GM12878 (cell line): ENCODE results near the gene PAEP. TPM values are rescaled to one million over a fixed set of nuclear protein-coding genes. Genes with fewer than 3 reads are reported as not detected.

Source experiments
- ATAC-seq: fragments of 200-7000 bp; cut with Tn5 transposase; 3 replicates; pipeline ENCODE4 v1.9.1; 2020; ENCODE audit warnings: mild to moderate bottlenecking, moderate library complexity
- BruUV-seq: library from RNA; stranded (reverse); fragments of 400-500 nt; replicated peaks from 2 replicates; lab custom pipeline; 2021; lab: Mats Ljungman, UMichigan
- CTCF ChIA-PET: fragments of 300-600 bp; sonication (Branson Sonifier 250); formaldehyde crosslinking; extraction: SDS; loops from one replicate; lab custom pipeline; 2021; ENCODE audit warnings: inconsistent platforms; lab: Yijun Ruan, JAX
- POLR2A ChIA-PET: fragments of 350-600 bp; formaldehyde crosslinking; extraction: SDS; loops from one replicate; lab custom pipeline; 2021; ENCODE audit warnings: inconsistent platforms; lab: Charles Lee
- RAD21 ChIA-PET: fragments of 300-600 bp; sonication (Branson Sonifier 250); formaldehyde crosslinking; loops from one replicate; lab custom pipeline; 2023; ENCODE audit warnings: antibody characterized with exemption; ENCODE audit not compliant: unreplicated experiment; lab: Charles Lee
- SMC1A ChIA-PET: fragments of 300-600 bp; sonication (Branson Sonifier 250); formaldehyde crosslinking; loops from one replicate; lab custom pipeline; 2023; ENCODE audit not compliant: unreplicated experiment, uncharacterized antibody; lab: Charles Lee
- DNase-seq: peaks from one replicate; pipeline ENCODE4 v3.0.0-alpha.2; 2011; ENCODE audit warnings: low read depth, low spot score
- FAIRE-seq: peaks from 3 replicates; lab custom pipeline; 2011; peaks lifted over from hg19 to GRCh38; lab: Jason Lieb, UNC
- H2AFZ ChIP-seq: 2 replicates; pipeline ENCODE4 v1.6.0; 2011; ENCODE audit warnings: low read depth, low read length, control low read depth; ENCODE audit not compliant: control insufficient read depth
- H3K27ac ChIP-seq: 2 replicates; pipeline ENCODE4 v1.5.1; 2011; ENCODE audit warnings: control low read depth; ENCODE audit not compliant: control insufficient read depth, insufficient read depth
- H3K27me3 ChIP-seq, 2 experiments: replicated peaks in 1 of 2; 2 replicates each; pipeline versions ENCODE4 v1.6.0 to v1.6.1; 2011; ENCODE audit warnings: low read length in 1 of 2; ENCODE audit not compliant: control insufficient read depth in 2 of 2, insufficient read depth in 2 of 2
- H3K36me3 ChIP-seq, 2 experiments: 2 replicates each; pipeline ENCODE4 v1.5.1; 2011; ENCODE audit warnings: low read length in 1 of 2; ENCODE audit not compliant: control insufficient read depth in 2 of 2, insufficient read depth in 2 of 2
- H3K4me1 ChIP-seq: 2 replicates; pipeline ENCODE4 v1.6.1; 2011; ENCODE audit warnings: mild to moderate bottlenecking, low read length, moderate library complexity, mixed read lengths; ENCODE audit not compliant: control insufficient read depth, insufficient read depth
- H3K4me2 ChIP-seq: 2 replicates; pipeline ENCODE4 v1.6.0; 2011; ENCODE audit warnings: control low read depth; ENCODE audit not compliant: control insufficient read depth, insufficient read depth
- H3K4me3 ChIP-seq: fragments of 200-600 bp; sonication (generic); 2 replicates; pipeline ENCODE4 v1.5.1; 2016
- H3K79me2 ChIP-seq: 2 replicates; pipeline ENCODE4 v1.6.0; 2011; ENCODE audit warnings: low read length; ENCODE audit not compliant: control insufficient read depth, insufficient read depth
- H3K9ac ChIP-seq: 2 replicates; pipeline ENCODE4 v1.8.0; 2011; ENCODE audit warnings: low read length, control low read depth, mixed read lengths; ENCODE audit not compliant: control insufficient read depth, insufficient read depth
- H3K9me3 ChIP-seq: replicated peaks from 3 replicates; pipeline ENCODE4 v1.5.1; 2011; ENCODE audit warnings: mild to moderate bottlenecking, low read length; ENCODE audit not compliant: control insufficient read depth, insufficient read depth
- H4K20me1 ChIP-seq: 2 replicates; pipeline ENCODE4 v1.6.0; 2011; ENCODE audit not compliant: control insufficient read depth, insufficient read depth
- BACH1 ChIP-seq: fragments of 450-650 bp; IDR thresholded peaks from 2 replicates; pipeline ENCODE4 v1.6.1; 2017; ENCODE audit warnings: mild to moderate bottlenecking, borderline replicate concordance
- CTCF ChIP-seq, 3 experiments: IDR thresholded peaks in 2 of 3; conservative IDR thresholded peaks in 1 of 3; 2 replicates each; pipeline ENCODE4 v1.5.1; 2011; ENCODE audit warnings: low read depth in 3 of 3, low read length in 3 of 3, mild to moderate bottlenecking in 3 of 3, control low read depth in 2 of 3, moderate library complexity in 2 of 3, inconsistent platforms in 1 of 3, mixed read lengths in 1 of 3; ENCODE audit not compliant: control insufficient read depth in 2 of 3, insufficient read depth in 1 of 3; ENCODE audit errors: extremely low read depth in 1 of 3
- EP300 ChIP-seq, 2 experiments: fragments of 150-350 bp in 1 of 2; IDR thresholded peaks; 2 replicates each; pipeline ENCODE4 v1.6.1; 2011 to 2012; ENCODE audit warnings: low read depth in 2 of 2, low read length in 2 of 2, borderline replicate concordance in 1 of 2, improper control_type of control experiment in 1 of 2, inconsistent platforms in 1 of 2; ENCODE audit not compliant: control insufficient read depth in 1 of 2
- IRF3 ChIP-seq: fragments of 450-650 bp; IDR thresholded peaks from 2 replicates; pipeline ENCODE4 v1.6.1; 2014; ENCODE audit warnings: mild to moderate bottlenecking
- IRF4 ChIP-seq: IDR thresholded peaks from 2 replicates; pipeline ENCODE4 v1.6.1; 2011; ENCODE audit warnings: low read depth, low read length
- KDM1A ChIP-seq: fragments of 200-600 bp; sonication (generic); IDR thresholded peaks from 2 replicates; pipeline ENCODE4 v1.6.1; 2016; ENCODE audit warnings: borderline replicate concordance
- MEF2A ChIP-seq: IDR thresholded peaks from 2 replicates; pipeline ENCODE4 v1.6.1; 2011; ENCODE audit warnings: low read depth, mild to moderate bottlenecking, low read length, moderate library complexity; ENCODE audit not compliant: insufficient read depth
- POLR2A ChIP-seq: IDR thresholded peaks from 2 replicates; pipeline ENCODE4 v1.6.1; 2011; ENCODE audit warnings: low read depth, mild to moderate bottlenecking, low read length
- PRDM15 ChIP-seq: fragments of 450-650 bp; formaldehyde crosslinking; IDR thresholded peaks from 2 replicates; pipeline ENCODE4 v1.4.0; 2020; ENCODE audit warnings: mild to moderate bottlenecking, moderate library complexity
- RAD51 ChIP-seq: fragments of 450-650 bp; IDR thresholded peaks from 2 replicates; pipeline ENCODE4 v1.6.1; 2016; ENCODE audit warnings: moderate library complexity, mild to moderate bottlenecking, inconsistent platforms
- RB1 ChIP-seq: fragments of 450-650 bp; formaldehyde crosslinking; IDR thresholded peaks from 2 replicates; pipeline ENCODE4 v1.6.1; 2017; ENCODE audit warnings: mild to moderate bottlenecking, borderline replicate concordance
- SMARCA5 ChIP-seq: fragments of 450-650 bp; IDR thresholded peaks from 2 replicates; pipeline ENCODE4 v1.6.1; 2017; ENCODE audit warnings: mild to moderate bottlenecking
- SREBF1 ChIP-seq: IDR thresholded peaks from 2 replicates; pipeline ENCODE4 v1.6.1; 2012; ENCODE audit warnings: mild to moderate bottlenecking, low read length
- TARDBP ChIP-seq: IDR thresholded peaks from 2 replicates; pipeline ENCODE4 v1.6.1; 2016; ENCODE audit warnings: borderline replicate concordance
- TCF7 ChIP-seq: IDR thresholded peaks from 2 replicates; pipeline ENCODE4 v1.6.1; 2014; ENCODE audit warnings: antibody characterized with exemption, borderline replicate concordance
- WRNIP1 ChIP-seq: IDR thresholded peaks from 2 replicates; pipeline ENCODE4 v1.6.1; 2011; ENCODE audit warnings: low read depth, low read length, improper control_type of control experiment, borderline replicate concordance
- YBX1 ChIP-seq: fragments of 450-650 bp; IDR thresholded peaks from 2 replicates; pipeline ENCODE4 v1.6.1; 2016; ENCODE audit warnings: antibody characterized with exemption
- ZNF207 ChIP-seq: fragments of 450-650 bp; IDR thresholded peaks from 2 replicates; pipeline ENCODE4 v1.6.1; 2014; ENCODE audit warnings: antibody characterized with exemption, mild to moderate bottlenecking, borderline replicate concordance
- WGBS: methylation state at CpG from one replicate; pipeline ENCODE4 v1.1.6; 2016; ENCODE audit warnings: low lambda C conversion rate; ENCODE audit not compliant: insufficient replicate concordance, insufficient coverage; ENCODE audit errors: missing lambda C conversion rate; 5-methylcytosine and 5-hydroxymethylcytosine counted together
- in situ Hi-C: fragments of 300-500 bp; cut with MboI; formaldehyde crosslinking; loops from 9 replicates; pipeline ENCODE4 v1.14.3; 2018; ENCODE audit warnings: mixed read lengths
- intact Hi-C: fragments of 100-400 bp; cut with micrococcal nuclease; formaldehyde crosslinking; loops from one replicate; pipeline ENCODE4 v1.14.2; 2022; ENCODE audit not compliant: unreplicated experiment
- polyA plus RNA-seq, 11 experiments: library from polyadenylated mRNA; depleted of rRNA in 4 of 11; unstranded in 6 of 11; stranded (reverse) in 5 of 11; fragments of >200 nt; fragmentation: Nextera tagmentation in 4 of 11; fragmentation: Illumina TruSeq in 1 of 11; extraction: Ambion mirVana in 4 of 11; extraction: Trizol in 1 of 11; gene quantifications; 1 replicate in 1 of 11; 2 replicates in 10 of 11; pipeline versions ENCODE4 v1.2.1 to v1.2.3, GENCODE V29; 2011 to 2016; ENCODE audit warnings: inconsistent platforms in 2 of 11, missing spikeins in 2 of 11, low read depth in 1 of 11
- total RNA-seq, 4 experiments: library from RNA; depleted of rRNA in 3 of 4; stranded (reverse); fragments of >200 nt in 3 of 4; fragmentation: Illumina TruSeq in 1 of 4; extraction: Trizol in 1 of 4; gene quantifications; 2 replicates each; pipeline versions ENCODE4 v1.2.1 to v1.2.3, GENCODE V29; 2013 to 2021

Gene PAEP
- total and polyA plus RNA-seq, 10 of the 15 experiments (the other 5 are each of a cell fraction or from before 2014, with no cell fraction given): not detected

- ChIA-PET RAD21 (no interaction called here), SMC1A (no interaction called here), CTCF (no interaction called here), POLR2A (no interaction called here)
- no peak for ATAC-seq
- intact Hi-C loops: no loop called here
- Histone ChIP-seq H3K4me1 (no peaks in the 10 kb centered on the region), H3K9ac (no peak overlapping the region), H3K4me3 (no peak overlapping the region), H3K79me2 (no peaks in the 10 kb centered on the region), H3K4me2 (no peak overlapping the region), H2AFZ (no peak overlapping the region), H4K20me1 (no peaks in the 10 kb centered on the region), H3K9me3 (no peaks in the 10 kb centered on the region), H3K27me3 (peaks cover 0 to 1% of the 10 kb centered on the region in 2 experiments; a peak in 1 of 4 replicates), H3K36me3 (no peaks in the 10 kb centered on the region), H3K27ac (no peak overlapping the region)
- 26% methylated on average over 6 of the region's 11 CpGs for WGBS
- no TSS peak for BruUV-seq
- no peak for FAIRE-seq
- TF ChIP-seq PRDM15 (no peak), ZNF207 (no peak), MEF2A (no peak), WRNIP1 (no peak), IRF4 (no peak), POLR2A (no peak), TARDBP (no peak), EP300 (IDR thresholded peaks at IDR 0.05; ENCODE audit: borderline replicate concordance in 1 of 2, control insufficient read depth in 1 of 2, low read depth in 2 of 2, low read length in 2 of 2) (no peak), CTCF (IDR thresholded peaks at IDR 0.05 in 2 of 3, conservative IDR thresholded peaks at IDR 0.05 in 1 of 3; ENCODE audit: control insufficient read depth in 2 of 3, extremely low read depth in 1 of 3, insufficient read depth in 1 of 3, low read depth in 3 of 3, low read length in 3 of 3) (no peak), SMARCA5 (no peak), SREBF1 (no peak), RB1 (no peak), KDM1A (no peak), RAD51 (no peak), TCF7 (no peak), IRF3 (no peak), YBX1 (no peak), BACH1 (no peak)
- TF ChIP-seq, all 136 proteins: peak for 0
- no peak for DNase-seq
- in situ Hi-C loops: no loop called here
Observed at GRCh38 chr9:135526089-135526729, 35.3 kb upstream of the PAEP start.
